HEK293 (cell line): Measurements from ENCODE around the gene CNDP2.

Source experiments
- CTCF ChIA-PET: fragments of 350-600 bp; formaldehyde crosslinking; extraction: SDS; loops from one replicate; lab custom pipeline; 2021; ENCODE audit warnings: antibody characterized with exemption; lab: Yijun Ruan, JAX
- POLR2A ChIA-PET: fragments of 300-600 bp; formaldehyde crosslinking; extraction: SDS; loops from one replicate; lab custom pipeline; 2020; ENCODE audit warnings: antibody characterized with exemption, inconsistent platforms; lab: Yijun Ruan, JAX
- H3K27ac ChIP-seq: fragments of 200-500 bp; sonication (Bioruptor generic); 2 replicates; pipeline ENCODE4 v1.5.1; 2014; ENCODE audit warnings: low read depth, low read length, control low read depth, inconsistent platforms; ENCODE audit errors: extremely low read depth
- H3K36me3 ChIP-seq, 2 experiments: fragments of 200-500 bp in 1 of 2; sonication (Bioruptor generic) in 1 of 2; 1 replicate in 1 of 2; 2 replicates in 1 of 2; pipeline ENCODE4 v1.5.1; 2014 to 2017; ENCODE audit warnings: inconsistent platforms in 2 of 2, low read length in 2 of 2; ENCODE audit not compliant: control insufficient read depth in 2 of 2, insufficient read depth in 1 of 2
- H3K4me1 ChIP-seq: fragments of 200-500 bp; sonication (Bioruptor generic); 2 replicates; pipeline ENCODE4 v1.5.1; 2014; ENCODE audit warnings: mild to moderate bottlenecking, low read length, inconsistent platforms; ENCODE audit not compliant: control insufficient read depth, insufficient read depth
- H3K4me3 ChIP-seq: 2 replicates; pipeline ENCODE4 v1.5.1; 2011; ENCODE audit warnings: low read depth, mild to moderate bottlenecking, control low read depth, low read length, moderate library complexity
- H3K9me3 ChIP-seq: fragments of 200-500 bp; sonication (Bioruptor generic); 2 replicates; pipeline ENCODE4 v1.5.1; 2014; ENCODE audit warnings: low read depth, low read length, inconsistent platforms; ENCODE audit not compliant: control insufficient read depth, insufficient read depth
- HOXD13 ChIP-seq: sonication (generic); formaldehyde crosslinking; IDR thresholded peaks from 2 replicates; pipeline ENCODE4 v1.8.0; 2022; ENCODE audit warnings: missing genetic modification reagents, borderline replicate concordance
- KLF8 ChIP-seq: fragments of 450-650 bp; formaldehyde crosslinking; IDR thresholded peaks from 2 replicates; pipeline ENCODE4 v1.5.1; 2016; ENCODE audit warnings: missing biosample characterization, missing genetic modification characterization
- REPIN1 ChIP-seq: fragments of 450-650 bp; formaldehyde crosslinking; IDR thresholded peaks from 2 replicates; pipeline ENCODE4 v1.5.1; 2017; ENCODE audit warnings: missing biosample characterization, missing genetic modification characterization, low read depth
- TCF7L2 ChIP-seq: IDR thresholded peaks from 2 replicates; pipeline ENCODE4 v1.6.1; 2011; ENCODE audit warnings: low read depth, mild to moderate bottlenecking, inconsistent platforms, low read length, moderate library complexity, borderline replicate concordance
- WT1 ChIP-seq: fragments of 450-650 bp; formaldehyde crosslinking; IDR thresholded peaks from 2 replicates; pipeline ENCODE4 v1.5.1; 2016; ENCODE audit warnings: missing biosample characterization, missing genetic modification characterization
- ZBTB48 ChIP-seq: fragments of 450-650 bp; formaldehyde crosslinking; IDR thresholded peaks from 2 replicates; pipeline ENCODE4 v1.5.1; 2016; ENCODE audit warnings: missing biosample characterization, missing genetic modification characterization
- ZBTB7A ChIP-seq: fragments of 450-650 bp; formaldehyde crosslinking; IDR thresholded peaks from 2 replicates; pipeline ENCODE4 v1.5.1; 2016; ENCODE audit warnings: low read depth, missing biosample characterization, missing genetic modification characterization
- ZFP3 ChIP-seq: fragments of 450-650 bp; formaldehyde crosslinking; IDR thresholded peaks from 2 replicates; pipeline ENCODE4 v1.5.1; 2016; ENCODE audit warnings: low read depth, missing biosample characterization, missing genetic modification characterization
- ZFP41 ChIP-seq: fragments of 450-650 bp; formaldehyde crosslinking; IDR thresholded peaks from 2 replicates; pipeline ENCODE4 v1.5.1; 2016; ENCODE audit warnings: missing biosample characterization, missing genetic modification characterization, borderline replicate concordance
- ZNF132 ChIP-seq: fragments of 450-650 bp; formaldehyde crosslinking; IDR thresholded peaks from 2 replicates; pipeline ENCODE4 v1.5.1; 2017; ENCODE audit warnings: missing biosample characterization, missing genetic modification characterization, borderline replicate concordance
- ZNF223 ChIP-seq: fragments of 450-650 bp; formaldehyde crosslinking; IDR thresholded peaks from 2 replicates; pipeline ENCODE4 v1.5.1; 2016; ENCODE audit warnings: missing biosample characterization, missing genetic modification characterization
- ZNF292 ChIP-seq: fragments of 450-650 bp; formaldehyde crosslinking; IDR thresholded peaks from 2 replicates; pipeline ENCODE4 v1.5.1; 2016; ENCODE audit warnings: low read depth, missing biosample characterization, missing genetic modification characterization, borderline replicate concordance
- ZNF302 ChIP-seq: fragments of 450-650 bp; formaldehyde crosslinking; IDR thresholded peaks from 2 replicates; pipeline ENCODE4 v1.5.1; 2016; ENCODE audit warnings: missing biosample characterization, missing genetic modification characterization, low read depth
- ZNF391 ChIP-seq: fragments of 450-650 bp; formaldehyde crosslinking; IDR thresholded peaks from 2 replicates; pipeline ENCODE4 v1.5.1; 2016; ENCODE audit warnings: low read depth, missing biosample characterization, missing genetic modification characterization, borderline replicate concordance
- ZNF561 ChIP-seq: fragments of 450-650 bp; IDR thresholded peaks from 2 replicates; pipeline ENCODE4 v1.5.1; 2018; ENCODE audit warnings: missing biosample characterization, missing genetic modification characterization, borderline replicate concordance
- ZNF600 ChIP-seq: fragments of 450-650 bp; formaldehyde crosslinking; IDR thresholded peaks from 2 replicates; pipeline ENCODE4 v1.5.1; 2016; ENCODE audit warnings: missing biosample characterization, missing genetic modification characterization
- ZNF610 ChIP-seq: fragments of 450-650 bp; formaldehyde crosslinking; IDR thresholded peaks from 2 replicates; pipeline ENCODE4 v1.5.1; 2016; ENCODE audit warnings: missing biosample characterization, missing genetic modification characterization, borderline replicate concordance
- ZNF76 ChIP-seq: fragments of 450-650 bp; formaldehyde crosslinking; IDR thresholded peaks from 2 replicates; pipeline ENCODE4; 2016; ENCODE audit warnings: low read depth, missing biosample characterization, missing genetic modification characterization, borderline replicate concordance
- ZNF776 ChIP-seq: fragments of 450-650 bp; formaldehyde crosslinking; IDR thresholded peaks from 2 replicates; pipeline ENCODE4 v1.5.0; 2017; ENCODE audit warnings: missing biosample characterization, missing genetic modification characterization, borderline replicate concordance
- ZSCAN16 ChIP-seq: fragments of 450-650 bp; formaldehyde crosslinking; IDR thresholded peaks from 2 replicates; pipeline ENCODE4 v1.5.1; 2016; ENCODE audit warnings: missing biosample characterization, missing genetic modification characterization
- TF ChIP-seq, protein P1 (sequence below): fragments of 450-650 bp; formaldehyde crosslinking; IDR thresholded peaks from 2 replicates; pipeline ENCODE4 v1.5.1; 2016; ENCODE audit warnings: missing biosample characterization, missing genetic modification characterization
- TF ChIP-seq, protein P2 (sequence below): fragments of 450-650 bp; formaldehyde crosslinking; IDR thresholded peaks from 2 replicates; pipeline ENCODE4 v1.5.1; 2017; ENCODE audit warnings: missing biosample characterization, mild to moderate bottlenecking, missing genetic modification characterization, moderate library complexity
- TF ChIP-seq, protein P3 (sequence below): fragments of 450-650 bp; formaldehyde crosslinking; IDR thresholded peaks from 2 replicates; pipeline ENCODE4 v1.5.1; 2016; ENCODE audit warnings: missing biosample characterization, missing genetic modification characterization
- TF ChIP-seq, protein P4 (sequence below): fragments of 450-650 bp; formaldehyde crosslinking; IDR thresholded peaks from 2 replicates; pipeline ENCODE4 v1.5.1; 2016; ENCODE audit warnings: missing biosample characterization, missing genetic modification characterization
- TF ChIP-seq, protein P5 (sequence below): fragments of 450-650 bp; formaldehyde crosslinking; IDR thresholded peaks from 2 replicates; pipeline ENCODE4 v1.5.1; 2016; ENCODE audit warnings: missing biosample characterization, missing genetic modification characterization
- TF ChIP-seq, protein P6 (sequence below): fragments of 450-650 bp; formaldehyde crosslinking; IDR thresholded peaks from 2 replicates; pipeline ENCODE4 v1.5.1; 2016; ENCODE audit warnings: missing biosample characterization, missing genetic modification characterization, low read depth

The CNDP2 gene

DNA sequence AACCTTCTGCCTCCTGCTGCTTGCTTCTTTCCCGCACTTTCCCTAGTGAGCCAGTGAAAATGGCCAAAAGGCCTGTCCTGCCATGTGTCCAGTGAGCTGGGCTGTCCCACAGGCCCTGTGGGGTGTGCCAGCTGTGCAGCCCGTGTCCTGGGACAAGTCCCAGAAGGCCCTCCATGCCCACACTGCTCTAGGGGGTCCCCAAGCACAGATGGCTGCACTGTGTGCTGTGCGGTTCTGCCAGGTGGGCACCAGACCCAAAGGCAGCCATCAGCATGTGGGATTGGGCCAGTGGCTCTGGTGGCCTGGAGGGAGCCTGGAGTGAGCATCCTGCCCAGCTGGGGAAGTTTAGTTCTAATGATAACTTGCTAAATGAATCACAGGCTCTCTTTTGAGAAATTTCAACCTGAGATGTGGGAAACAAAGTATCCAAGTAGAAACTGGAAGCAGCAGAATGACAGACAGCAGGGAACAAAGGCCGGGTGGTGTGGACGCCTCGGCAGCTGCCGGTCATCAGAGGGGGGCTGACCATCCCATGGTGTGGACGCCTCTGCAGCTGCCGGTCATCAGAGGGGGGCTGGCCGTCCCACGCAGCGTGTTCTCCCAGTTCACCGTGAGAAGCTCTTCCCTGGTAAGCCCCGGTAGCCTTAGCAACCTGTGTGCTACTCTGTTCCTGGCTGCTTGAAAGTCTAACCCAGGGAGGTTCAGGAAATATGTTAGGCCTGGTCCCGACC is 9.9 kb upstream of the CNDP2 start:
- ChIA-PET CTCF (interaction anchor here (0.7 kb wide), 1 partner anchor 32 kb away, joined by 3 read pairs; no protein-coding TSS in a partner anchor), POLR2A (interaction anchor here (0.7 kb wide), 1 partner anchor 10 kb away, joined by 3 read pairs; the partner anchor contains the start of gene CNDP2)
- H3K4me1 ChIP-seq: no peaks in the 10 kb centered on the region
- no peak for TF ChIP-seq ZNF76 (tag by site-specific recombination)
- TF ChIP-seq ZNF302 (tag by site-specific recombination): no peak
- TF ChIP-seq REPIN1 (tag by site-specific recombination): no peak
- no peak for TF ChIP-seq WT1 (tag by site-specific recombination)
- TF ChIP-seq, protein P1, sequence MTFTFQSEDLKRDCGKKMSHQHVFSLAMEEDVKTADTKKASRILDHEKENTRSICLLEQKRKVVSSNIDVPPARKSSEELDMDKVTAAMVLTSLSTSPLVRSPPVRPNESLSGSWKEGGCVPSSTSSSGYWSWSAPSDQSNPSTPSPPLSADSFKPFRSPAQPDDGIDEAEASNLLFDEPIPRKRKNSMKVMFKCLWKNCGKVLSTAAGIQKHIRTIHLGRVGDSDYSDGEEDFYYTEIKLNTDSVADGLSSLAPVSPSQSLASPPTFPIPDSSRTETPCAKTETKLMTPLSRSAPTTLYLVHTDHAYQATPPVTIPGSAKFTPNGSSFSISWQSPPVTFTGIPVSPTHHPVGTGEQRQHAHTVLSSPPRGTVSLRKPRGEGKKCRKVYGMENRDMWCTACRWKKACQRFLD: no peak
- no peak for TF ChIP-seq ZNF561
- no peak for TF ChIP-seq TCF7L2
- TF ChIP-seq, protein P2, sequence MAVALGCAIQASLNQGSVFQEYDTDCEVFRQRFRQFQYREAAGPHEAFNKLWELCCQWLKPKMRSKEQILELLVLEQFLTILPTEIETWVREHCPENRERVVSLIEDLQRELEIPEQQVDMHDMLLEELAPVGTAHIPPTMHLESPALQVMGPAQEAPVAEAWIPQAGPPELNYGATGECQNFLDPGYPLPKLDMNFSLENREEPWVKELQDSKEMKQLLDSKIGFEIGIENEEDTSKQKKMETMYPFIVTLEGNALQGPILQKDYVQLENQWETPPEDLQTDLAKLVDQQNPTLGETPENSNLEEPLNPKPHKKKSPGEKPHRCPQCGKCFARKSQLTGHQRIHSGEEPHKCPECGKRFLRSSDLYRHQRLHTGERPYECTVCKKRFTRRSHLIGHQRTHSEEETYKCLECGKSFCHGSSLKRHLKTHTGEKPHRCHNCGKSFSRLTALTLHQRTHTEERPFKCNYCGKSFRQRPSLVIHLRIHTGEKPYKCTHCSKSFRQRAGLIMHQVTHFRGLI (tag by site-specific recombination): no peak
- TF ChIP-seq ZNF600: no peak
- no peak for TF ChIP-seq ZNF391
- no peak for TF ChIP-seq ZNF776 (tag by site-specific recombination)
- H3K9me3 ChIP-seq: no peaks in the 10 kb centered on the region
- H3K4me3 ChIP-seq: no peak overlapping the region
- H3K27ac ChIP-seq: no peak overlapping the region
- no peaks in the 10 kb centered on the region for H3K36me3 ChIP-seq

DNA sequence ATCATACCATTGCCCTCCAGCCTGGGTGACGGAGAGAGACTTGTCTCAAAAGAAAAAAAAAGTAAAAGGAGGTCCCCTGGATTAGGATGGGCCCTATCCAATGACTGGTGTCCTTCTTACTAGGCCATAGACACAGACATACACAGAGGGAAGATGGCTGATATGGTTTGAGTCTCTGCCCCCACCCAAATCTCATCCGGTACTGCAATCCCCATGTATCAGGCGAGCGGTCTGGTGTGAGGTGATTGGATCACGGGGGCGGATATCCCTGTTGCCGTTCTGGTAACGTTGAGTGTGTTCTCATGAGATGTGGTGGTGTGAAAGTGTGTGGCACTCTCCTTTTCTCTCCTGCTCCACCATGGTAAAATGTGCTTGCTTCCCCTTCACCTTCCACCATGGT is 7.8 kb upstream of the CNDP2 start:
- ChIA-PET POLR2A (interaction anchor here (0.7 kb wide), 1 partner anchor 9 kb away, joined by 3 read pairs; no protein-coding TSS in a partner anchor), CTCF (interaction anchor here (0.5 kb wide), 1 partner anchor 12 kb away, joined by 3 read pairs; no protein-coding TSS in a partner anchor)
- TF ChIP-seq ZBTB7A (tag by site-specific recombination): no peak
- TF ChIP-seq, protein P3, sequence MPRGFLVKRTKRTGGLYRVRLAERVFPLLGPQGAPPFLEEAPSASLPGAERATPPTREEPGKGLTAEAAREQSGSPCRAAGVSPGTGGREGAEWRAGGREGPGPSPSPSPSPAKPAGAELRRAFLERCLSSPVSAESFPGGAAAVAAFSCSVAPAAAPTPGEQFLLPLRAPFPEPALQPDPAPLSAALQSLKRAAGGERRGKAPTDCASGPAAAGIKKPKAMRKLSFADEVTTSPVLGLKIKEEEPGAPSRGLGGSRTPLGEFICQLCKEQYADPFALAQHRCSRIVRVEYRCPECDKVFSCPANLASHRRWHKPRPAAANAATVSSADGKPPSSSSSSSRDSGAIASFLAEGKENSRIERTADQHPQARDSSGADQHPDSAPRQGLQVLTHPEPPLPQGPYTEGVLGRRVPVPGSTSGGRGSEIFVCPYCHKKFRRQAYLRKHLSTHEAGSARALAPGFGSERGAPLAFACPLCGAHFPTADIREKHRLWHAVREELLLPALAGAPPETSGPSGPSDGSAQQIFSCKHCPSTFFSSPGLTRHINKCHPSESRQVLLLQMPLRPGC (tag by site-specific recombination): no peak
- no peak for TF ChIP-seq ZSCAN16
- no peak for TF ChIP-seq ZFP41 (tag by site-specific recombination)
- TF ChIP-seq KLF8 (tag by site-specific recombination): no peak
- no peak for TF ChIP-seq ZNF223 (tag by site-specific recombination)
- no peak for TF ChIP-seq HOXD13 (CRISPR knock-in tag)
- no peak for TF ChIP-seq ZBTB48
- TF ChIP-seq, protein P4, sequence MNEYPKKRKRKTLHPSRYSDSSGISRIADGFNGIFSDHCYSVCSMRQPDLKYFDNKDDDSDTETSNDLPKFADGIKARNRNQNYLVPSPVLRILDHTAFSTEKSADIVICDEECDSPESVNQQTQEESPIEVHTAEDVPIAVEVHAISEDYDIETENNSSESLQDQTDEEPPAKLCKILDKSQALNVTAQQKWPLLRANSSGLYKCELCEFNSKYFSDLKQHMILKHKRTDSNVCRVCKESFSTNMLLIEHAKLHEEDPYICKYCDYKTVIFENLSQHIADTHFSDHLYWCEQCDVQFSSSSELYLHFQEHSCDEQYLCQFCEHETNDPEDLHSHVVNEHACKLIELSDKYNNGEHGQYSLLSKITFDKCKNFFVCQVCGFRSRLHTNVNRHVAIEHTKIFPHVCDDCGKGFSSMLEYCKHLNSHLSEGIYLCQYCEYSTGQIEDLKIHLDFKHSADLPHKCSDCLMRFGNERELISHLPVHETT (tag by site-specific recombination): no peak
- TF ChIP-seq, protein P5, sequence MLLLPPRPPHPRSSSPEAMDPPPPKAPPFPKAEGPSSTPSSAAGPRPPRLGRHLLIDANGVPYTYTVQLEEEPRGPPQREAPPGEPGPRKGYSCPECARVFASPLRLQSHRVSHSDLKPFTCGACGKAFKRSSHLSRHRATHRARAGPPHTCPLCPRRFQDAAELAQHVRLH (tag by site-specific recombination): no peak
- TF ChIP-seq, protein P6, sequence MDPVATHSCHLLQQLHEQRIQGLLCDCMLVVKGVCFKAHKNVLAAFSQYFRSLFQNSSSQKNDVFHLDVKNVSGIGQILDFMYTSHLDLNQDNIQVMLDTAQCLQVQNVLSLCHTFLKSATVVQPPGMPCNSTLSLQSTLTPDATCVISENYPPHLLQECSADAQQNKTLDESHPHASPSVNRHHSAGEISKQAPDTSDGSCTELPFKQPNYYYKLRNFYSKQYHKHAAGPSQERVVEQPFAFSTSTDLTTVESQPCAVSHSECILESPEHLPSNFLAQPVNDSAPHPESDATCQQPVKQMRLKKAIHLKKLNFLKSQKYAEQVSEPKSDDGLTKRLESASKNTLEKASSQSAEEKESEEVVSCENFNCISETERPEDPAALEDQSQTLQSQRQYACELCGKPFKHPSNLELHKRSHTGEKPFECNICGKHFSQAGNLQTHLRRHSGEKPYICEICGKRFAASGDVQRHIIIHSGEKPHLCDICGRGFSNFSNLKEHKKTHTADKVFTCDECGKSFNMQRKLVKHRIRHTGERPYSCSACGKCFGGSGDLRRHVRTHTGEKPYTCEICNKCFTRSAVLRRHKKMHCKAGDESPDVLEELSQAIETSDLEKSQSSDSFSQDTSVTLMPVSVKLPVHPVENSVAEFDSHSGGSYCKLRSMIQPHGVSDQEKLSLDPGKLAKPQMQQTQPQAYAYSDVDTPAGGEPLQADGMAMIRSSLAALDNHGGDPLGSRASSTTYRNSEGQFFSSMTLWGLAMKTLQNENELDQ (tag by site-specific recombination): no peak
- TF ChIP-seq ZNF610 (tag by site-specific recombination): no peak
- no peak for TF ChIP-seq ZNF132
- no peak for TF ChIP-seq ZFP3 (tag by site-specific recombination)
- no peak for TF ChIP-seq ZNF292 (tag by site-specific recombination)
- Histone ChIP-seq H3K4me1 (no peaks in the 10 kb centered on the region), H3K27ac (no peak overlapping the region), H3K4me3 (no peak overlapping the region), H3K36me3 (no peaks in the 10 kb centered on the region), H3K9me3 (no peaks in the 10 kb centered on the region)
